K562 (cell line): ENCODE results near the gene CAMK2N1. TPM values are rescaled to one million over a fixed set of nuclear protein-coding genes. Genes with fewer than 3 reads are reported as not detected.
A peak's percentile ranks its signal among the peaks of the same experiment; 100 is the strongest.

Experiments
- ARHGAP35 ChIP-seq: fragments of 450-650 bp; IDR thresholded peaks from 2 replicates; pipeline ENCODE4 v1.6.1; 2018; ENCODE audit not compliant: partially characterized antibody
- BACH1 ChIP-seq: fragments of 200-800 bp; sonication (Bioruptor generic); IDR thresholded peaks from 2 replicates; pipeline ENCODE4 v1.6.1; 2016; ENCODE audit warnings: missing genetic modification characterization, missing compliant biosample characterization
- DEAF1 ChIP-seq: fragments of 450-650 bp; formaldehyde crosslinking; IDR thresholded peaks from 2 replicates; pipeline ENCODE4 v1.4.0; 2020; ENCODE audit warnings: mild to moderate bottlenecking, moderate library complexity
- EZH2 ChIP-seq: IDR thresholded peaks from 2 replicates; pipeline ENCODE4 v1.6.1; 2012; ENCODE audit warnings: low read depth, mild to moderate bottlenecking, inconsistent platforms, low read length, borderline replicate concordance
- FIP1L1 ChIP-seq: fragments of 200-400 bp; formaldehyde crosslinking; IDR thresholded peaks from 2 replicates; pipeline ENCODE4 v1.6.1; 2018; ENCODE audit warnings: mild to moderate bottlenecking, low read depth, low read length; ENCODE audit not compliant: poor library complexity, severe bottlenecking
- FOXO4 ChIP-seq: fragments of 450-650 bp; formaldehyde crosslinking; IDR thresholded peaks from 2 replicates; pipeline ENCODE4 v1.4.0; 2020; ENCODE audit warnings: mild to moderate bottlenecking, moderate library complexity
- GTF2E2 ChIP-seq: fragments of 200-800 bp; sonication (Bioruptor generic); IDR thresholded peaks from 2 replicates; pipeline ENCODE4 v1.6.1; 2016; ENCODE audit warnings: missing genetic modification characterization, missing compliant biosample characterization
- HDGF ChIP-seq: fragments of 450-650 bp; IDR thresholded peaks from 2 replicates; pipeline ENCODE4 v1.6.1; 2016
- KAT2B ChIP-seq: IDR thresholded peaks from one replicate; pipeline ENCODE4 v1.6.1; 2012; ENCODE audit warnings: low read depth, mild to moderate bottlenecking, control low read depth, inconsistent platforms, low read length, moderate library complexity
- LARP7 ChIP-seq: fragments of 450-650 bp; IDR thresholded peaks from 2 replicates; pipeline ENCODE4 v1.6.1; 2016
- MAZ ChIP-seq, 2 experiments: fragments of 450-650 bp in 1 of 2; sonication (generic) in 1 of 2; formaldehyde crosslinking; IDR thresholded peaks in 1 of 2; conservative IDR thresholded peaks in 1 of 2; 2 replicates each; pipeline versions ENCODE4 v1.4.0 to v1.5.0; 2020; ENCODE audit warnings: mild to moderate bottlenecking in 1 of 2, missing genetic modification reagents in 1 of 2
- NR0B1 ChIP-seq: fragments of 450-650 bp; IDR thresholded peaks from one replicate; pipeline ENCODE4 v1.6.1; 2018; ENCODE audit warnings: mild to moderate bottlenecking, moderate library complexity; ENCODE audit not compliant: partially characterized antibody
- PHF21A ChIP-seq: fragments of 450-650 bp; IDR thresholded peaks from 2 replicates; pipeline ENCODE4 v1.6.1; 2017; ENCODE audit warnings: low read depth, borderline replicate concordance
- RB1 ChIP-seq: fragments of 450-650 bp; IDR thresholded peaks from 2 replicates; pipeline ENCODE4 v1.6.1; 2017; ENCODE audit warnings: low read depth, mild to moderate bottlenecking
- RBM25 ChIP-seq: fragments of 200-400 bp; formaldehyde crosslinking; IDR thresholded peaks from 2 replicates; pipeline ENCODE4 v1.6.1; 2018; ENCODE audit warnings: low read length, low read depth, moderate library complexity; ENCODE audit not compliant: severe bottlenecking
- ZNF263 ChIP-seq: sonication (generic); formaldehyde crosslinking; IDR thresholded peaks from 2 replicates; pipeline ENCODE4 v1.8.0; 2022; ENCODE audit warnings: mild to moderate bottlenecking, missing genetic modification reagents, borderline replicate concordance
- ZNF316 ChIP-seq: fragments of 450-650 bp; IDR thresholded peaks from 2 replicates; pipeline ENCODE4 v1.6.1; 2016
- ZNF398 ChIP-seq: fragments of 250-450 bp; sonication (Bioruptor Pico); IDR thresholded peaks from 2 replicates; pipeline ENCODE4 v1.8.0; 2021; ENCODE audit warnings: moderate library complexity, mild to moderate bottlenecking, inconsistent platforms
- ZNF507 ChIP-seq: conservative IDR thresholded peaks from 2 replicates; pipeline ENCODE4 v1.6.1; 2017; ENCODE audit warnings: missing genetic modification characterization, missing compliant biosample characterization
- ZNF511 ChIP-seq: sonication (generic); formaldehyde crosslinking; IDR thresholded peaks from 2 replicates; pipeline ENCODE4 v1.8.0; 2022; ENCODE audit warnings: mild to moderate bottlenecking, missing genetic modification reagents
- polyA plus RNA-seq, 8 experiments: library from polyadenylated mRNA; depleted of rRNA in 4 of 8; stranded (reverse) in 5 of 8; unstranded in 3 of 8; fragments of >200 nt; fragmentation: Nextera tagmentation in 2 of 8; fragmentation: Illumina TruSeq in 1 of 8; extraction: Ambion mirVana in 2 of 8; extraction: Trizol in 1 of 8; gene quantifications; 2 replicates each; pipeline versions ENCODE4 v1.2.1 to v1.2.3, GENCODE V29; 2011 to 2014; ENCODE audit warnings: inconsistent platforms in 1 of 8, missing spikeins in 1 of 8
- total RNA-seq, 7 experiments: library from RNA; depleted of rRNA in 6 of 7; stranded (reverse); fragments of >200 nt in 6 of 7; fragmentation: Illumina TruSeq in 2 of 7; extraction: Trizol in 2 of 7; gene quantifications; 2 replicates each; pipeline versions ENCODE4 v1.2.1 to v1.2.3, GENCODE V29; 2011 to 2021; ENCODE audit warnings: low replicate concordance in 1 of 7

Gene CAMK2N1
- total and polyA plus RNA-seq, 9 of the 15 experiments (the other 6 are each of a cell fraction or from before 2014, with no cell fraction given): 0.09 to 1.4 (median 0.34) TPM

GRCh38 chr1:20521960-20522861 is 36.2 kb upstream of the CAMK2N1 start (continued):
- TF ChIP-seq ZNF511 (CRISPR knock-in tag) (peak; percentile 53; the same call in 1 of the 2 replicates), ZNF507 (tag) (no peak), PHF21A (peak; percentile 99), ZNF398 (no peak), FOXO4 (CRISPR knock-in tag) (no peak), MAZ (CRISPR knock-in tag; conservative IDR thresholded peaks at IDR 0.05 in 1 of 2, IDR thresholded peaks at IDR 0.05 in 1 of 2) (0 out of 4 replicates have a peak, but pooled peaks of 1 of the 2 experiments have one; percentile 4), FIP1L1 (no peak), NR0B1 (no peak), EZH2 (no peak), GTF2E2 (tag) (no peak), BACH1 (no peak), LARP7 (no peak), HDGF (no peak), ARHGAP35 (no peak), ZNF263 (CRISPR knock-in tag) (0 out of 2 replicates have a peak, but pooled peaks have one; percentile 32), ZNF316 (peak; percentile 55), DEAF1 (CRISPR knock-in tag) (peak; percentile 85), RBM25 (peak; percentile 89), KAT2B (no peak), RB1 (peak; percentile 41; the same call in 1 of the 2 replicates)
